Measurements from ENCODE around the gene PIGB.
A peak's percentile ranks its signal among the peaks of the same experiment; 100 is the strongest.

The PIGB gene

GRCh38 chr15:55401786-55402246 is 82.8 kb downstream of the PIGB start:
- no peak for TF ChIP-seq CTCF (IDR thresholded peaks at IDR 0.05; ENCODE audit: low read depth, low read length, missing control alignments)
- no peak for DNase-seq (ENCODE audit: low read depth)
- H3K4me3 ChIP-seq (ENCODE audit: low read depth, low read length) = no peak overlapping the region

DNA sequence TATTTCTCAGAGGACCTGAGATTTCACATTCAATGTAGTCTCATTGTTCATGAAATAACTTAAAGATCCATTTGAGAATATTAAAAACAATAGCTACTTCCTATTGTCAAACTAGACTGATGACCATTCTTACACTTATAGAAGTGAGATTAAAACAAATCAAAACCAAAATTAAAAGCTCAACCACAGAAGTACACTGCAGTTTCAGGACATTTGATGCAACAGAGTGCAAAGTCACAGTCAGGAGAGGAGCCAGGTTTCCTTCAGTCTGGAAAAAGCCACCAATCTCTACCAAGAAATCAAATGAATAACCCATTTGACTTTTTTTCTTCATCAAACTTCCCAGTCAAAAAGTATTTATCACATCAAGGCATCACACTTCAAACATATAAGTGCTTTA is 83.7 kb downstream of the PIGB start:
- no peak for DNase-seq (ENCODE audit: low read depth)
- H3K4me3 ChIP-seq (ENCODE audit: low read depth, low read length) = no peak overlapping the region; the same call in 1 of the 2 replicates
- TF ChIP-seq CTCF (IDR thresholded peaks at IDR 0.05; ENCODE audit: low read depth, low read length, missing control alignments) = no peak

DNA sequence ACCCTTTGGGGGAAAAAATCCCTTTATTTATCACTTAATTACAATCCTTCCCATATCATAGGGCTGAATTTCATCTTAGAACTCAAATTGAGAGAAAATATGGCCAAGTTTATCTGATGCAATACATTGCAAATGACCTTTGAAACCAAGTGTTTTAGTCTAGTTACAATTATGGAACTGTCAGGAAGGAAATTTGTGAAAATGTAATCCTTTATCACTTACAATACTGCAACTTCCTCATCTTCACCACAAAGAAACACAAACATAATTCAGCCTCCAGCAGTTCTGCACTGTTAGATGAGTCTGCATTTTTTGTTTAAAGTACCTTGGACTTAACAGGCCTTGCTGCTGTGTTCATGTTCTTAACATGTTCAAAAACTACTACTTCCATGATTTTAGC is 84.5 kb downstream of the PIGB start:
- H3K4me3 ChIP-seq (ENCODE audit: low read depth, low read length) = no peak overlapping the region
- peak; percentile 44 for DNase-seq (ENCODE audit: low read depth)

More for the DNA sequence above, 84.5 kb downstream of the PIGB start:
- no peak for TF ChIP-seq CTCF (IDR thresholded peaks at IDR 0.05; ENCODE audit: low read depth, low read length, missing control alignments)
